Esophagus squamous epithelium (tissue), 5 donors: Measurements from ENCODE around the gene SCLY. TPM values are rescaled to one million over a fixed set of nuclear protein-coding genes. Genes with fewer than 3 reads are reported as not detected.

ENCODE experiments used
- DNase-seq: peaks from one replicate; lab custom pipeline; 2025; lab: John Stamatoyannopoulos, UW
- H3K27ac ChIP-seq, 4 donors: fragments of 200-600 bp; sonication (generic); one replicate each; pipeline ENCODE4 v1.5.1; 2016 to 2019; ENCODE audit warnings: mild to moderate bottlenecking in 1 of 4
- H3K27me3 ChIP-seq, 4 donors: fragments of 200-600 bp; sonication (generic); 1 replicate in 3 of 4; 2 replicates in 1 of 4; pipeline versions ENCODE4 v1.5.1 to v1.6.0; 2017 to 2021; ENCODE audit warnings: antibody characterized with exemption in 1 of 4
- H3K36me3 ChIP-seq, 3 donors: fragments of 200-600 bp; sonication (generic); one replicate each; pipeline ENCODE4 v1.5.1; 2016 to 2019
- H3K4me1 ChIP-seq, 3 donors: fragments of 200-600 bp; sonication (generic); one replicate each; pipeline ENCODE4 v1.5.1; 2017 to 2019
- H3K4me3 ChIP-seq, 4 donors: fragments of 200-600 bp; sonication (generic); 1 replicate in 3 of 4; 2 replicates in 1 of 4; pipeline ENCODE4 v1.5.1; 2016 to 2019; ENCODE audit warnings: mild to moderate bottlenecking in 2 of 4, moderate library complexity in 1 of 4
- H3K9me3 ChIP-seq, 3 donors: fragments of 200-600 bp; sonication (generic); one replicate each; pipeline ENCODE4 v1.5.1; 2016 to 2019
- CTCF ChIP-seq, 6 experiments: fragments of 450-650 bp in 4 of 6; fragments of 200-600 bp in 2 of 6; sonication (generic) in 2 of 6; IDR thresholded peaks; one replicate each; pipeline ENCODE4 v1.5.1; 2016 to 2019; ENCODE audit warnings: antibody characterized with exemption in 6 of 6, mild to moderate bottlenecking in 4 of 6, moderate library complexity in 4 of 6
- POLR2A ChIP-seq, 4 donors: fragments of 450-650 bp; IDR thresholded peaks; one replicate each; pipeline ENCODE4 v1.6.1; 2017; ENCODE audit warnings: antibody characterized with exemption in 4 of 4, mild to moderate bottlenecking in 4 of 4, moderate library complexity in 3 of 4
- WGBS, 2 donors: methylation state at CpG; one replicate each; pipeline ENCODE4 v1.1.5; 2018; 5-methylcytosine and 5-hydroxymethylcytosine counted together
- intact Hi-C: fragments of 100-400 bp; cut with DNase I; formaldehyde crosslinking; loops from one replicate; pipeline ENCODE4 v1.15.0; 2022
- total RNA-seq, 4 donors: library from RNA; depleted of rRNA; stranded (reverse); fragments of >200 nt; gene quantifications; one replicate each; pipeline ENCODE4 v1.1.0, GENCODE V29; 2016
- donor health status: DM: yes; HTN: yes; CAD: no.

Gene SCLY
- total RNA-seq, 4 donors from 2014 or later, result 3.0 to 14.0 (median 11.4) TPM

GRCh38 chr2:238123218-238123971 is 62.6 kb downstream of the SCLY start:
- no peaks in the 10 kb centered on the region for H3K9me3 ChIP-seq
- H3K4me3 ChIP-seq, result no peak overlapping the region
- H3K36me3 ChIP-seq, result no peaks in the 10 kb centered on the region
- DNase-seq, result no peak
- WGBS, 2 donors, result 50 to 92% methylated on average over 3 to 4 of the region's 22 CpGs
- peaks cover 0 to 23% (median 0%) of the 10 kb centered on the region in 3 donors for H3K4me1 ChIP-seq
- intact Hi-C loops, result no loop called here
- H3K27ac ChIP-seq, result no peak overlapping the region
- H3K27me3 ChIP-seq, result peaks cover 0 to 22% (median 0%) of the 10 kb centered on the region in 4 donors
- no peak for TF ChIP-seq POLR2A (IDR thresholded peaks at IDR 0.05)

- intact Hi-C loops, result no loop called here
- H3K4me3 ChIP-seq, result no peak overlapping the region
- TF ChIP-seq CTCF (IDR thresholded peaks at IDR 0.05), result no peak
- no peak for TF ChIP-seq POLR2A (IDR thresholded peaks at IDR 0.05)
- H3K27ac ChIP-seq, result no peak overlapping the region
- peaks cover 0 to 23% (median 0%) of the 10 kb centered on the region in 3 donors for H3K4me1 ChIP-seq
- H3K27me3 ChIP-seq, result peaks cover 0 to 22% (median 0%) of the 10 kb centered on the region in 4 donors
- no peaks in the 10 kb centered on the region for H3K36me3 ChIP-seq
- no peaks in the 10 kb centered on the region for H3K9me3 ChIP-seq
- 72 to 82% methylated on average over 7 to 10 of the region's 14 CpGs for WGBS, 2 donors
- DNase-seq, result no peak
These were observed 63.2 kb downstream of the SCLY start for GRCh38 chr2:238123991-238124470.

- no peak overlapping the region for H3K4me3 ChIP-seq
- H3K27ac ChIP-seq, result no peak overlapping the region
- DNase-seq, result no peak
- peaks cover 0 to 22% (median 0%) of the 10 kb centered on the region in 4 donors for H3K27me3 ChIP-seq
- H3K4me1 ChIP-seq, result peaks cover 0 to 23% (median 0%) of the 10 kb centered on the region in 3 donors
- intact Hi-C loops, result no loop called here
- 81 to 83% methylated on average over 17 of the region's 19 CpGs for WGBS, 2 donors
- TF ChIP-seq CTCF (IDR thresholded peaks at IDR 0.05), result no peak
- no peak for TF ChIP-seq POLR2A (IDR thresholded peaks at IDR 0.05)
- no peaks in the 10 kb centered on the region for H3K36me3 ChIP-seq
- H3K9me3 ChIP-seq, result no peaks in the 10 kb centered on the region
These were observed 63.8 kb downstream of the SCLY start for GRCh38 chr2:238124488-238125126.

GRCh38 chr2:238125127-238125885 is 64.5 kb downstream of the SCLY start:
- Histone ChIP-seq H3K4me1 (peaks cover 0 to 21% (median 0%) of the 10 kb centered on the region in 3 donors), H3K9me3 (no peaks in the 10 kb centered on the region), H3K4me3 (no peak overlapping the region), H3K27ac (no peak overlapping the region), H3K27me3 (peaks cover 0 to 20% (median 0%) of the 10 kb centered on the region in 4 donors), H3K36me3 (no peaks in the 10 kb centered on the region)
- 87 to 90% methylated on average over 8 to 13 of the region's 20 CpGs for WGBS, 2 donors
- intact Hi-C loops, result no loop called here
- TF ChIP-seq POLR2A (IDR thresholded peaks at IDR 0.05), result no peak
- TF ChIP-seq CTCF (IDR thresholded peaks at IDR 0.05), result no peak
- no peak for DNase-seq

- Histone ChIP-seq H3K9me3 (no peaks in the 10 kb centered on the region), H3K4me3 (no peak overlapping the region), H3K27ac (no peak overlapping the region), H3K4me1 (peaks cover 0 to 16% (median 0%) of the 10 kb centered on the region in 3 donors), H3K27me3 (peaks cover 0 to 11% (median 0%) of the 10 kb centered on the region in 4 donors), H3K36me3 (no peaks in the 10 kb centered on the region)
- TF ChIP-seq POLR2A (IDR thresholded peaks at IDR 0.05) (no peak), CTCF (IDR thresholded peaks at IDR 0.05) (no peak)
- intact Hi-C loops, result no loop called here
- DNase-seq, result no peak
- WGBS, 2 donors, result 57 to 70% methylated on average over 1 to 2 of the region's 2 CpGs
These were observed 65.5 kb downstream of the SCLY start for GRCh38 chr2:238126338-238126737.
